Measurements from ENCODE around the gene WNK3.

DNA sequence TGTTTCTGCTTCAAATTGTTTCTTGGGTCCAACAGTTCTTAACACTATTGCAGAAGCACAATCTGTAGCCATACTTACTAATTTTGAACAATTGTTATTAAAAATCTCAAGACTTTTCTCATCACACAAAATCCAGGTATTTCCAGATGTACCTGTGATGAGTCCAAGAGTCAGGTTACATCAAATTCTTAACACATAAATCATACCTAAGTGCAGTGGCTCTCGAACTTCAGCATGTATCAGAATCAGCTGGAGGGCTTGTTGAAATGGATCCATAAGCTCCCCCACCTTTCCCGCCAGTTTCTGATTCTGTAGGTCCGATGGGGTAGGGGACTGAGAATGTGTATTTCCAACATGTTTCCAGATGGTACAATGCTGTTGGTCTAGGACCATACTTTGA is 185.4 kb downstream of the WNK3 start:
- TF ChIP-seq, protein P1, sequence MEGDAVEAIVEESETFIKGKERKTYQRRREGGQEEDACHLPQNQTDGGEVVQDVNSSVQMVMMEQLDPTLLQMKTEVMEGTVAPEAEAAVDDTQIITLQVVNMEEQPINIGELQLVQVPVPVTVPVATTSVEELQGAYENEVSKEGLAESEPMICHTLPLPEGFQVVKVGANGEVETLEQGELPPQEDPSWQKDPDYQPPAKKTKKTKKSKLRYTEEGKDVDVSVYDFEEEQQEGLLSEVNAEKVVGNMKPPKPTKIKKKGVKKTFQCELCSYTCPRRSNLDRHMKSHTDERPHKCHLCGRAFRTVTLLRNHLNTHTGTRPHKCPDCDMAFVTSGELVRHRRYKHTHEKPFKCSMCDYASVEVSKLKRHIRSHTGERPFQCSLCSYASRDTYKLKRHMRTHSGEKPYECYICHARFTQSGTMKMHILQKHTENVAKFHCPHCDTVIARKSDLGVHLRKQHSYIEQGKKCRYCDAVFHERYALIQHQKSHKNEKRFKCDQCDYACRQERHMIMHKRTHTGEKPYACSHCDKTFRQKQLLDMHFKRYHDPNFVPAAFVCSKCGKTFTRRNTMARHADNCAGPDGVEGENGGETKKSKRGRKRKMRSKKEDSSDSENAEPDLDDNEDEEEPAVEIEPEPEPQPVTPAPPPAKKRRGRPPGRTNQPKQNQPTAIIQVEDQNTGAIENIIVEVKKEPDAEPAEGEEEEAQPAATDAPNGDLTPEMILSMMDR (IDR thresholded peaks at IDR 0.05; ENCODE audit: low read length), result no peak
- no peak for TF ChIP-seq EZH2 (IDR thresholded peaks at IDR 0.05; ENCODE audit: borderline replicate concordance, low read length)

Data from OCI-LY1 (cell line).